Peyer's patch (tissue), 4 donors: Measurements from ENCODE around the gene ZNF500. TPM values are rescaled to one million over a fixed set of nuclear protein-coding genes. Genes with fewer than 3 reads are reported as not detected.

ENCODE experiments used
- DNase-seq, 3 donors: peaks; one replicate each; pipeline ENCODE4 v3.0.0-alpha.2; 2017 to 2019
- H3K27ac ChIP-seq, 4 donors: fragments of 200-600 bp; sonication (generic); one replicate each; pipeline ENCODE4 v1.5.1; 2016 to 2019
- H3K27me3 ChIP-seq, 2 donors: fragments of 200-600 bp; sonication (generic); one replicate each; pipeline ENCODE4 v1.5.1; 2019
- H3K36me3 ChIP-seq, 3 donors: fragments of 200-600 bp; sonication (generic); one replicate each; pipeline ENCODE4 v1.5.1; 2016 to 2019
- H3K4me1 ChIP-seq, 4 donors: fragments of 200-600 bp; sonication (generic); one replicate each; pipeline ENCODE4 v1.5.1; 2016 to 2019
- H3K4me3 ChIP-seq, 4 donors: fragments of 200-600 bp; sonication (generic); 1 replicate in 3 of 4; 2 replicates in 1 of 4; pipeline ENCODE4 v1.5.1; 2016 to 2019; ENCODE audit warnings: mild to moderate bottlenecking in 1 of 4
- H3K9me3 ChIP-seq, 4 donors: fragments of 200-600 bp; sonication (generic); one replicate each; pipeline ENCODE4 v1.5.1; 2016 to 2019; ENCODE audit warnings: mild to moderate bottlenecking in 1 of 4
- POLR2A ChIP-seq, 2 donors: fragments of 450-650 bp; IDR thresholded peaks; one replicate each; pipeline ENCODE4 v1.5.1; 2017; ENCODE audit warnings: antibody characterized with exemption in 2 of 2, mild to moderate bottlenecking in 2 of 2, moderate library complexity in 2 of 2
- total RNA-seq, 4 donors: library from RNA; depleted of rRNA; stranded (reverse); fragments of >200 nt; gene quantifications; one replicate each; pipeline ENCODE4 v1.1.0, GENCODE V29; 2016
- TF ChIP-seq, protein P1 (sequence below), 6 experiments: fragments of 450-650 bp in 4 of 6; fragments of 200-600 bp in 2 of 6; sonication (generic) in 1 of 6; IDR thresholded peaks; one replicate each; pipeline ENCODE4 v1.5.1; 2017 to 2019; ENCODE audit warnings: antibody characterized with exemption in 6 of 6, mild to moderate bottlenecking in 3 of 6, moderate library complexity in 1 of 6

Gene ZNF500
- total RNA-seq, 4 donors from 2014 or later = 4.1 to 24.8 (median 14.5) TPM

DNA sequence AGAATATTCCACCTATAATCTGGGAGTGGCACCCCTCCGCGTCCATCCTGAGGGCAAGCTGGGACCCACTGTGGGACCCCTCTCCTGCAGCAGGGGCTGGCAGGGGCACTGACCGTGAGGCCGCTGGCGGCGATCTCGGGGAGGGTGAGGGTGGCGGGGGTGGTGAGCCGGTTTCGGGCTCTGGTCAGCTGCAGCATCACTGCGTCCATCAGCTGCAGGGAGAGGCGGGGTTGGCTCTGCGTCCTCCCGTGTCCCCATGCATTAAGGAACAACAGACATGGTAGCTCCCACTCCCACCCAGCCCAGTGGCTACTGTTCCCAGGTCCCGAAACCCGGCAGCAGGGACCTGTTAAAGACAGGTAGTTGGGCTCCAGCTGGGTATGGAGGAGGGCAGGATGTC lies 31.5 kb upstream of the ZNF500 start:
- peaks cover 6 to 25% (median 8%) of the 10 kb centered on the region in 4 donors for H3K4me1 ChIP-seq
- no peak for DNase-seq
- H3K9me3 ChIP-seq = no peaks in the 10 kb centered on the region
- H3K4me3 ChIP-seq = no peak overlapping the region
- no peak overlapping the region for H3K27ac ChIP-seq
- no peaks in the 10 kb centered on the region for H3K27me3 ChIP-seq
- peaks cover 0 to 25% (median 0%) of the 10 kb centered on the region in 3 donors for H3K36me3 ChIP-seq
- no peak for TF ChIP-seq POLR2A (IDR thresholded peaks at IDR 0.05)
- TF ChIP-seq, protein P1, sequence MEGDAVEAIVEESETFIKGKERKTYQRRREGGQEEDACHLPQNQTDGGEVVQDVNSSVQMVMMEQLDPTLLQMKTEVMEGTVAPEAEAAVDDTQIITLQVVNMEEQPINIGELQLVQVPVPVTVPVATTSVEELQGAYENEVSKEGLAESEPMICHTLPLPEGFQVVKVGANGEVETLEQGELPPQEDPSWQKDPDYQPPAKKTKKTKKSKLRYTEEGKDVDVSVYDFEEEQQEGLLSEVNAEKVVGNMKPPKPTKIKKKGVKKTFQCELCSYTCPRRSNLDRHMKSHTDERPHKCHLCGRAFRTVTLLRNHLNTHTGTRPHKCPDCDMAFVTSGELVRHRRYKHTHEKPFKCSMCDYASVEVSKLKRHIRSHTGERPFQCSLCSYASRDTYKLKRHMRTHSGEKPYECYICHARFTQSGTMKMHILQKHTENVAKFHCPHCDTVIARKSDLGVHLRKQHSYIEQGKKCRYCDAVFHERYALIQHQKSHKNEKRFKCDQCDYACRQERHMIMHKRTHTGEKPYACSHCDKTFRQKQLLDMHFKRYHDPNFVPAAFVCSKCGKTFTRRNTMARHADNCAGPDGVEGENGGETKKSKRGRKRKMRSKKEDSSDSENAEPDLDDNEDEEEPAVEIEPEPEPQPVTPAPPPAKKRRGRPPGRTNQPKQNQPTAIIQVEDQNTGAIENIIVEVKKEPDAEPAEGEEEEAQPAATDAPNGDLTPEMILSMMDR (IDR thresholded peaks at IDR 0.05) = no peak

DNA sequence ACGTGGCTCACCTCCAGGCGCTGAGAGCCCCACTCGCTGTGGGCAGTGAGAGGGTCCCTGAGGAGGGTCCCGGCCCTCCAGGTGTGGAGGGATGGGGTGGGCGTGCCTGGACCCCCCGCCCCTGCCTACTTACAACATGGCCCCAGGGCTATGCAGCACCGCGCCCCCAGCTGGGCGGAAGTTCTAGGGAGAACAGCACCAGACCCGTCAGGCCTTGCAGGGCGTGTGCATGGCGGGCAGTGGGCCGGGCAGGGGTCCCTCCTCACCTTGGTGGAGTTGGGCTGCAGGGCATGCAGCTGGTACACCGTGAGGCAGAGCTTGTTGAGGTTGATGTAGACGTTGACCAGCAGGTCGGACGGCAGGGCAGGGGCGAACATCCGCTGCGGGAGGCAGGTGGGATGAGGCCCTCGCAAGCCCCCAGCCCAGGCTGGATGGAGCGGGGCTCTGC lies 30.9 kb upstream of the ZNF500 start:
- H3K4me3 ChIP-seq = no peak overlapping the region
- no peaks in the 10 kb centered on the region for H3K27me3 ChIP-seq
- H3K36me3 ChIP-seq = peaks cover 0 to 25% (median 0%) of the 10 kb centered on the region in 3 donors
- H3K27ac ChIP-seq = peak overlapping the region in 2 of 4 donors; percentile 23 to 25
- DNase-seq = no peak
- no peaks in the 10 kb centered on the region for H3K9me3 ChIP-seq
- H3K4me1 ChIP-seq = peaks cover 6 to 24% (median 8%) of the 10 kb centered on the region in 4 donors
- TF ChIP-seq, protein P1 (IDR thresholded peaks at IDR 0.05) = no peak
- TF ChIP-seq POLR2A (IDR thresholded peaks at IDR 0.05) = no peak

DNA sequence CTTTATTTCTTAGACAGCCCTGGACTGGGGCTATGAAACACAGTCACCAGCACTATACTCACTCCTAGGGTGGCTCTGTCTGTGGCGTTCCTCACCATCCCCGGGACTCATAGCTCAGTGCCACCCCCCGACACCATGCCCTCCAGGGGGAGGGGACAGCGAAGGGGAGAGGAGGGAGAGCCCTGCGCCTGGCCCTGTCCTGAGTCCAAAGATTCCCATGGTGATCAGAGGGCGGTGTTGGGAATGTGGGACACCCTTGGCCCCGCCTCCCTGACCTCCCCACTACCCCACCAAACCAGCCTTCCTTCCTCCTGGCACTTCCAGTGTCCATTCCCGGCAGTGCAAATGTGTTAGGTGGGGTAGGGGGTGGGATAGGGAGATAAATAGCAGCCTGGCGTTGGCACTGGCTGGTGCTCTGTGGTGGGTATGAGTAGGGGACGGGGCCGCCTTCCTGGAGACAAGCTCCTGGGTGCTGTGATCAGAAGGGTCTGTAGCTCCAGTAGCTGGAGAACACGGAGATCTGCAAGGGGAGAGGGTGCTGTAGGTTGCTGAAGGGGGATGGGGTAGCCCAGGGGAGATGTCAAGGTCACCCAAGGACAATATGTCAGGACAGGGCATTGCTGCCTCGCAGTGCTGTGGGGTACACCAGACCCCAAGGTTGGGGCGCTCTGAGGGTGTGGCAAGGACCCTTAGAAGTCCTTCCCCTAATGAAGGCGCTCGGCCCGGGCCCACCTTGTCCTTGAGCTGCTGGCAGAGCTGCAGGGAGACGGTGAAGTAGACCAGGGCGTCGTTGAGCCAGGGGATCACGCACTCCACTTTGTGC lies 30.2 kb upstream of the ZNF500 start:
- peaks cover 6 to 24% (median 8%) of the 10 kb centered on the region in 4 donors for H3K4me1 ChIP-seq
- TF ChIP-seq, protein P1 (IDR thresholded peaks at IDR 0.05) = no peak
- TF ChIP-seq POLR2A (IDR thresholded peaks at IDR 0.05) = no peak
- no peaks in the 10 kb centered on the region for H3K9me3 ChIP-seq
- H3K27me3 ChIP-seq = no peaks in the 10 kb centered on the region
- DNase-seq = peak in 1 of 3 donors; percentile 76
- H3K27ac ChIP-seq = peak overlapping the region in 3 of 4 donors; percentile 23 to 74 (median 73)
- peak overlapping the region in 1 of 4 donors; percentile 57 for H3K4me3 ChIP-seq
- peaks cover 0 to 25% (median 0%) of the 10 kb centered on the region in 3 donors for H3K36me3 ChIP-seq

DNA sequence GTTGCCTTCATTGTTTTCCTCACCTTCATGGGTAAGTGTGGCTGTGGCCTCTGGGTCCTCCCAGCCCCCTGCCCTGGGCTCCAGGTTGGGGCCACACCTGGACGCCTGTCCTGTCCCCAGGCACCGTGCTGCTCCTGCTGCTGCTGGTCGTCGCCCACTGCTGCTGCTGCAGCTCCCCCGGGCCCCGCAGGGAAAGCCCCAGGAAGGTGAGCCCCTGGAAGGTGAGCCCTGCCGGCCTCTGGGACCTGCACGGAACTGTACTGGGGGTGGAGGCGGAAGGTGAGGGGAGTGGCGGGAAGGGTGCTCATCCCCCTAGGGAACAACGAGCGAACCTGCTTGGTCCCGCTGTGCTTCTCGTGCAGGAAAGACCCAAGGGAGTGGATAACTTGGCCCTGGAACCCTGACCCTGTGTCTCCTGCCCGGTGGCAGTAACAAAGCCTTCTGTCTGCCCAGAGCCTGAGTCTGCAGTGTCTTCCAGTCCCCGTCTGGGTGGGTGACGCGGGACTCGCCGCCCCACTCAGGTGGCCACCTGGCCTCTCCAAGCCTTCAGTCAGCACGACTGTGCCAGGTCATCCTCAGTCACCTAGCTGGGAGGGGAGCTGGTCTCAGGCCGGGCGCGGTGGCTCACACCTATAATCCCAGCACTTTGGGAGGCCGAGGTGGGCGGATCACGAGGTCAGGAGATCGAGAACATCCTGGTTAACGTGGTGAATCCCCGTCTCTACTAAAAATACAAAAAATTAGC lies 29.0 kb upstream of the ZNF500 start:
- DNase-seq = no peak
- Histone ChIP-seq H3K4me3 (peak overlapping the region in 3 of 4 donors; percentile 37 to 69 (median 57)), H3K36me3 (peaks cover 0 to 25% (median 0%) of the 10 kb centered on the region in 3 donors), H3K9me3 (no peaks in the 10 kb centered on the region), H3K4me1 (peaks cover 0 to 15% (median under 1%) of the 10 kb centered on the region in 4 donors), H3K27me3 (no peaks in the 10 kb centered on the region), H3K27ac (peak overlapping the region in 3 of 4 donors; percentile 73 to 81 (median 74))
- TF ChIP-seq POLR2A (IDR thresholded peaks at IDR 0.05) = no peak
- TF ChIP-seq, protein P1 (IDR thresholded peaks at IDR 0.05) = no peak

DNA sequence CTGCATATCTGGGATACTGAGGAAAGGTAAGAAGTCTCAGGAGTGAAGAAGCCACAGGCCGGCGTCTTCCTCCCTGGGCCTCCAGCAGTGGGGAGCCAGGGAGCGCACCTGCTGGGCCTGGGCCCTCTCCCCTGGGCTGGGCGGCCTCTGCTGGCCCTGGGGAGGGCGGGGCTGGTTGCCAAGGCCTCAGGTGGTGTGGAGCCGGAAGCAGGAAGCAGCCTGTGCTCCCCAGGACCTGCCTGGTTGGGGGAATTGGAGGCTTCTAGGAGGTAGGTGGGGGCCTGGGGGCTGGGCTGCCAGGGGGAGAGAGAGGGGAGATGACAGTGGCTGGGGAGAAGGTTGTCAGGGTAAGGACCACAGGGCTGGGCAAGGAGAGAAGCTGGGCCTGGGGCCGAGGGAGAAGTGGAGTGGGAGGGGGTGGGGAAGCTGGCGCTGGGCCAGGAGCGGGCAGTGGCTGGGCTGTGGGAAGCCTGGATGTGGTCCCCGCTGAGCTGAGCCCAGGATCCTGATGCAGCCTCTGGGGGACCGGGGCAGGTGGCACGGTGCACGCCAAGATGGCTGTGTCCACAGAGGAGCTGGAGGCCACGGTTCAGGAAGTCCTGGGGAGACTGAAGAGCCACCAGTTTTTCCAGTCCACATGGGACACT lies 28.3 kb upstream of the ZNF500 start, which contains the start of gene SMIM22:
Gene SMIM22, plus strand, starts transcription at position 189 of the 647 bp plus-strand sequence. Its CDS starts 366 bp downstream, at position 555.
- Histone ChIP-seq H3K36me3 (peaks cover 0 to 25% (median 0%) of the 10 kb centered on the region in 3 donors), H3K4me1 (peaks cover 0 to 8% (median 0%) of the 10 kb centered on the region in 4 donors), H3K27ac (peak within 1 kb of the TSS in 3 of 4 donors; percentile 73 to 81 (median 74)), H3K27me3 (no peaks in the 10 kb centered on the region), H3K4me3 (peak within 1 kb of the TSS in 3 of 4 donors; percentile 37 to 69 (median 57)), H3K9me3 (no peaks in the 10 kb centered on the region)
- TF ChIP-seq POLR2A (IDR thresholded peaks at IDR 0.05) = peak in 1 of 2 donors; percentile 40
- TF ChIP-seq, protein P1 (IDR thresholded peaks at IDR 0.05) = no peak
- peak in 2 of 3 donors; percentile 82 to 87 for DNase-seq
